NCI-H1417 treated with DMSO at 0.1 percent for 48 hours (cell line): Measurements from ENCODE around the gene FKBP6.
"Not testable (repeated sequence)": the region's sequence is repeated elsewhere in the genome, so short reads cannot be mapped to it uniquely, and the experiment has no call there.

Experiments used
- DNase-seq: peaks from one replicate; lab custom pipeline; 2025; lab: John Stamatoyannopoulos, UW

FKBP6 gene

GRCh38 chr7:73356159-73356558, 28.2 kb downstream of the FKBP6 start:
- DNase-seq, result no peak

GRCh38 chr7:73358590-73359275, 30.8 kb downstream of the FKBP6 start:
- DNase-seq, result no peak

GRCh38 chr7:73359306-73359705, 31.3 kb downstream of the FKBP6 start:
- DNase-seq, result no peak

- no peak for DNase-seq
These were observed 31.9 kb downstream of the FKBP6 start for GRCh38 chr7:73359746-73360375.

GRCh38 chr7:73360590-73360989, 32.6 kb downstream of the FKBP6 start:
- DNase-seq, result not testable (repeated sequence)

- DNase-seq, result no peak
These were observed 35.5 kb downstream of the FKBP6 start for GRCh38 chr7:73363225-73364005.

GRCh38 chr7:73364006-73364728, 36.2 kb downstream of the FKBP6 start:
- no peak for DNase-seq

GRCh38 chr7:73366127-73366526, 38.2 kb downstream of the FKBP6 start:
- DNase-seq, result no peak

- DNase-seq, result no peak
These were observed 39.0 kb downstream of the FKBP6 start for GRCh38 chr7:73366990-73367389.

- DNase-seq, result no peak
These were observed 41.0 kb downstream of the FKBP6 start for GRCh38 chr7:73369009-73369408.

GRCh38 chr7:73369622-73370021, 41.7 kb downstream of the FKBP6 start:
- DNase-seq, result no peak

GRCh38 chr7:73373741-73374140, 45.8 kb downstream of the FKBP6 start:
- no peak for DNase-seq

- not testable (repeated sequence) for DNase-seq
These were observed 48.3 kb downstream of the FKBP6 start for GRCh38 chr7:73376262-73376661.

GRCh38 chr7:73376671-73377412, 48.9 kb downstream of the FKBP6 start:
- DNase-seq, result no peak

- not testable (repeated sequence) for DNase-seq
These were observed 49.6 kb downstream of the FKBP6 start for GRCh38 chr7:73377413-73378200.

- no peak for DNase-seq
These were observed 55.1 kb downstream of the FKBP6 start for GRCh38 chr7:73382934-73383503.

- no peak for DNase-seq
These were observed 59.4 kb downstream of the FKBP6 start for GRCh38 chr7:73387221-73387828.

GRCh38 chr7:73387908-73388414, 60.0 kb downstream of the FKBP6 start:
- DNase-seq, result no peak

- DNase-seq, result no peak
These were observed 63.4 kb downstream of the FKBP6 start for GRCh38 chr7:73391396-73391795.

- no peak for DNase-seq
These were observed 66.5 kb downstream of the FKBP6 start for GRCh38 chr7:73394422-73394821.
